SJSA1 (cell line): ENCODE data around the gene AP5Z1. TPM values are rescaled to one million over a fixed set of nuclear protein-coding genes. Genes with fewer than 3 reads are reported as not detected.

ENCODE experiments used
- DNase-seq, 2 experiments: peaks; one replicate each; pipeline ENCODE4 v3.0.0-alpha.2; 2015 to 2020; ENCODE audit warnings: low spot score in 2 of 2, low read depth in 1 of 2
- H3K27ac ChIP-seq: fragments of 250-450 bp; sonication (Bioruptor Pico); 2 replicates; pipeline ENCODE4 v1.5.1; 2020; ENCODE audit warnings: mild to moderate bottlenecking, moderate library complexity
- H3K27me3 ChIP-seq: fragments of 250-450 bp; sonication (Bioruptor Pico); replicated peaks from 2 replicates; pipeline ENCODE4 v1.5.1; 2020; ENCODE audit warnings: mild to moderate bottlenecking, moderate library complexity
- H3K36me3 ChIP-seq: fragments of 250-450 bp; sonication (Bioruptor Pico); 2 replicates; pipeline ENCODE4 v1.5.1; 2020; ENCODE audit warnings: mild to moderate bottlenecking
- H3K4me1 ChIP-seq: fragments of 250-450 bp; sonication (Bioruptor Pico); replicated peaks from 2 replicates; pipeline ENCODE4 v1.6.1; 2021; ENCODE audit warnings: mild to moderate bottlenecking
- H3K4me3 ChIP-seq: fragments of 250-450 bp; sonication (Bioruptor Pico); 2 replicates; pipeline ENCODE4 v1.5.1; 2020; ENCODE audit warnings: mild to moderate bottlenecking
- H3K9me3 ChIP-seq: fragments of 250-450 bp; sonication (Bioruptor Pico); replicated peaks from 2 replicates; pipeline ENCODE4 v1.5.1; 2020; ENCODE audit warnings: mild to moderate bottlenecking
- total RNA-seq: library from RNA; depleted of rRNA; stranded (reverse); fragments of >200 nt; shearing (Covaris generic); gene quantifications from 2 replicates; pipeline ENCODE4 v1.2.3, GENCODE V29; 2014

Gene AP5Z1
- total RNA-seq, 1 experiment from 2014 or later: 37.7 TPM

GRCh38 chr7:4815609-4816418 is 40.4 kb downstream of the AP5Z1 start:
- H3K36me3 ChIP-seq: no peaks in the 10 kb centered on the region
- H3K27me3 ChIP-seq: peaks cover 49% of the 10 kb centered on the region
- no peak for DNase-seq
- H3K27ac ChIP-seq: no peak overlapping the region
- no peaks in the 10 kb centered on the region; the same call in 1 of the 2 replicates for H3K4me1 ChIP-seq
- peaks cover 8% of the 10 kb centered on the region for H3K9me3 ChIP-seq
- no peak overlapping the region for H3K4me3 ChIP-seq

- H3K4me3 ChIP-seq: no peak overlapping the region
- no peaks in the 10 kb centered on the region; the same call in 1 of the 2 replicates for H3K4me1 ChIP-seq
- peaks cover 56% of the 10 kb centered on the region for H3K27me3 ChIP-seq
- H3K36me3 ChIP-seq: no peaks in the 10 kb centered on the region
- DNase-seq: no peak
- H3K27ac ChIP-seq: no peak overlapping the region
- H3K9me3 ChIP-seq: peaks cover 8% of the 10 kb centered on the region
These were observed 41.1 kb downstream of the AP5Z1 start for GRCh38 chr7:4816419-4817080.

- Histone ChIP-seq H3K9me3 (peaks cover 8% of the 10 kb centered on the region), H3K27me3 (peaks cover 57% of the 10 kb centered on the region), H3K4me3 (no peak overlapping the region), H3K4me1 (no peaks in the 10 kb centered on the region; the same call in 1 of the 2 replicates), H3K27ac (no peak overlapping the region), H3K36me3 (no peaks in the 10 kb centered on the region)
- no peak for DNase-seq
These were observed 41.9 kb downstream of the AP5Z1 start for GRCh38 chr7:4817178-4817901.

GRCh38 chr7:4818000-4818794 is 42.8 kb downstream of the AP5Z1 start:
- no peaks in the 10 kb centered on the region for H3K36me3 ChIP-seq
- no peak for DNase-seq
- 0 out of 2 replicates have a peak, but pooled peaks cover 2% of the 10 kb centered on the region for H3K9me3 ChIP-seq
- H3K27ac ChIP-seq: no peak overlapping the region
- H3K4me1 ChIP-seq: no peaks in the 10 kb centered on the region; the same call in 1 of the 2 replicates
- H3K27me3 ChIP-seq: peaks cover 57% of the 10 kb centered on the region
- no peak overlapping the region for H3K4me3 ChIP-seq

- Histone ChIP-seq H3K4me3 (no peak overlapping the region), H3K27me3 (peaks cover 62% of the 10 kb centered on the region), H3K4me1 (no peaks in the 10 kb centered on the region; the same call in 1 of the 2 replicates), H3K27ac (no peak overlapping the region), H3K9me3 (0 out of 2 replicates have a peak, but pooled peaks cover 2% of the 10 kb centered on the region), H3K36me3 (no peaks in the 10 kb centered on the region)
- no peak for DNase-seq
These were observed 44.4 kb downstream of the AP5Z1 start for GRCh38 chr7:4819560-4820404.

GRCh38 chr7:4820405-4820966 is 45.1 kb downstream of the AP5Z1 start:
- no peak for DNase-seq
- H3K27ac ChIP-seq: no peak overlapping the region
- H3K4me3 ChIP-seq: no peak overlapping the region
- no peaks in the 10 kb centered on the region for H3K36me3 ChIP-seq
- H3K27me3 ChIP-seq: peaks cover 62% of the 10 kb centered on the region
- H3K9me3 ChIP-seq: 0 out of 2 replicates have a peak, but pooled peaks cover 2% of the 10 kb centered on the region
- H3K4me1 ChIP-seq: no peaks in the 10 kb centered on the region; the same call in 1 of the 2 replicates

GRCh38 chr7:4820967-4821471 is 45.6 kb downstream of the AP5Z1 start:
- H3K27me3 ChIP-seq: peaks cover 61% of the 10 kb centered on the region
- H3K36me3 ChIP-seq: no peaks in the 10 kb centered on the region
- H3K27ac ChIP-seq: no peak overlapping the region
- 0 out of 2 replicates have a peak, but pooled peaks cover 2% of the 10 kb centered on the region for H3K9me3 ChIP-seq
- no peak overlapping the region for H3K4me3 ChIP-seq
- no peaks in the 10 kb centered on the region; the same call in 1 of the 2 replicates for H3K4me1 ChIP-seq
- DNase-seq: peak in 1 of 2 experiments; percentile 51

- Histone ChIP-seq H3K36me3 (no peaks in the 10 kb centered on the region), H3K4me1 (no peaks in the 10 kb centered on the region; the same call in 1 of the 2 replicates), H3K27ac (no peak overlapping the region)
These were observed 47.3 kb downstream of the AP5Z1 start for GRCh38 chr7:4822677-4823076.

GRCh38 chr7:4823441-4824119 is 48.2 kb downstream of the AP5Z1 start:
- DNase-seq: no peak
- no peaks in the 10 kb centered on the region for H3K4me1 ChIP-seq

More at GRCh38 chr7:4822677-4823076, 47.3 kb downstream of the AP5Z1 start:
- DNase-seq: no peak
- 0 out of 2 replicates have a peak, but pooled peaks cover 2% of the 10 kb centered on the region for H3K9me3 ChIP-seq
- H3K27me3 ChIP-seq: peaks cover 45% of the 10 kb centered on the region
- no peak overlapping the region for H3K4me3 ChIP-seq

GRCh38 chr7:4824120-4824775 is 48.8 kb downstream of the AP5Z1 start:
- H3K27ac ChIP-seq: no peak overlapping the region
- H3K36me3 ChIP-seq: no peaks in the 10 kb centered on the region
- no peaks in the 10 kb centered on the region for H3K9me3 ChIP-seq
- H3K27me3 ChIP-seq: peaks cover 32% of the 10 kb centered on the region
- H3K4me1 ChIP-seq: no peaks in the 10 kb centered on the region
- no peak for DNase-seq
- H3K4me3 ChIP-seq: no peak overlapping the region

More at GRCh38 chr7:4823441-4824119, 48.2 kb downstream of the AP5Z1 start:
- Histone ChIP-seq H3K4me3 (no peak overlapping the region), H3K27me3 (peaks cover 38% of the 10 kb centered on the region), H3K9me3 (no peaks in the 10 kb centered on the region), H3K27ac (no peak overlapping the region), H3K36me3 (no peaks in the 10 kb centered on the region)

- Histone ChIP-seq H3K4me1 (no peaks in the 10 kb centered on the region), H3K27me3 (peaks cover 23% of the 10 kb centered on the region), H3K9me3 (0 out of 2 replicates have a peak, but pooled peaks cover 3% of the 10 kb centered on the region), H3K27ac (no peak overlapping the region), H3K36me3 (no peaks in the 10 kb centered on the region), H3K4me3 (no peak overlapping the region)
- DNase-seq: no peak
These were observed 49.7 kb downstream of the AP5Z1 start for GRCh38 chr7:4825081-4825480.
